Skeletal muscle satellite cell (primary cell): ENCODE measurements around the gene KRT6A.

ENCODE experiments used
- H3K27me3 ChIP-seq: 2 replicates; pipeline ENCODE4 v1.7.0; 2013; ENCODE audit warnings: low read length; ENCODE audit not compliant: control insufficient read depth, insufficient read depth
- H3K36me3 ChIP-seq: 2 replicates; pipeline ENCODE4 v1.7.0; 2013; ENCODE audit warnings: mild to moderate bottlenecking, control low read depth, low read length; ENCODE audit not compliant: insufficient read depth
- H3K4me1 ChIP-seq: 2 replicates; pipeline ENCODE4 v1.7.0; 2013; ENCODE audit warnings: low read length; ENCODE audit not compliant: control insufficient read depth, insufficient read depth
- H3K4me2 ChIP-seq: 2 replicates; pipeline ENCODE4 v1.7.0; 2013; ENCODE audit warnings: mild to moderate bottlenecking, low read length
- H3K4me3 ChIP-seq: 2 replicates; pipeline ENCODE4 v1.7.0; 2013; ENCODE audit warnings: low read length
- H3K9ac ChIP-seq: 2 replicates; pipeline ENCODE4 v1.7.0; 2013; ENCODE audit warnings: mild to moderate bottlenecking, low read depth, low read length, moderate library complexity
- H3K9me3 ChIP-seq: replicated peaks from 2 replicates; pipeline ENCODE4 v1.7.0; 2013; ENCODE audit warnings: mild to moderate bottlenecking, control low read depth, low read length

Gene KRT6A

DNA sequence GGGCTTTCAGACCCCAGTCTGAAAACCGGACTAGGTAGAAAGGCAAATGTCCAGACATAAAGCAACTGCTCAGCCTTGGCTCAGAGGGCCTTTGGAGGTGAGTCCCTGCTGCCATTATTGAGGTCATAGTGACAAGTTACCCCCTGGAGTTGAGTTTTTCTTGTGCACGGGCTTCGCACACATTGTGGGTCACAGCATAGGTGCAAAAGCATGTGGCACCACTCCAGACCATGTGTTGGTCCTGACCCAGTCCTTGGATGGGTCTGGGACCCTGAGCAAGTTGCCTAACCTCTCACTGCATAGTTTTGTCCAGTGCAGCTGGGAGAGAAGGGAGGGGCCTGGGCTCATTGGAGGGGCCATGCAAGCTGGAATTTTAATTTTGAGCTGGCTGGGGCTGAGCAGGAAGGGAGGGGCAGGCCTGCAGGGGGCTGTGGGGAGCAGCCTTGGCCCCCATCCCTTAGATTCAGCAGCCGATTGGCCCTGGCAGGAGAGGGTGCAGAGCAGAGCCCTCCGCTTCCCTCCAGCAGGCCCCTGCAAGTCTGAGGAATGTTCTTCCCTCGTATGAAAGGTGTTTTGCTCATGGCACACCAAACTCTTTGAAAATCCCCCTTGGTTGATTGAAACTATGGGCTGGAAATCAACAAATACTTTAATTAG lies 31.3 kb upstream of the KRT6A start:
- peaks cover 19% of the 10 kb centered on the region for H3K4me1 ChIP-seq
- no peaks in the 10 kb centered on the region for H3K36me3 ChIP-seq
- no peak overlapping the region for H3K4me2 ChIP-seq
- peaks cover 80% of the 10 kb centered on the region for H3K27me3 ChIP-seq
- H3K4me3 ChIP-seq: no peak overlapping the region
- H3K9me3 ChIP-seq: no peaks in the 10 kb centered on the region
- no peak overlapping the region for H3K9ac ChIP-seq

DNA sequence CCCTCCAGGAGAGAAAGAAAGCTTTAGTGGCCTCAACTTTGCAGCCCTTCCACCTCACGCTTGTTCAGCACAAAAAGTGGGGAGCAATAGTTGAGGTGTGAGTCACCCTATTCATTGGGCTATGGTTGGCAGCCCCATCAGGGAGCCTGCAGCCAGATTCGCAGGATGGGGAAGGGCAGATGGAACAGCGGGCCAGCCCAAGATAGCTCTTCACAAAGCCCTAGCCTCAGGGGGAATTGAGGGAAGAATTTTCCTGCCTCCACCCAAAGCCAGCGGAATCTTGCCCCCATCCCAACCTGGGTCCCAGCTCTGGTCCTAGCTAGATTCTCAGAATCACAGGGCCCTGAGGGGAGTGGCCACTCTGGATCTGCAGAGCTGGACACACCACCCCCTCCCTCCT lies 30.8 kb upstream of the KRT6A start:
- Histone ChIP-seq H3K4me1 (peaks cover 19% of the 10 kb centered on the region), H3K9me3 (no peaks in the 10 kb centered on the region), H3K36me3 (no peaks in the 10 kb centered on the region), H3K9ac (no peak overlapping the region), H3K4me3 (no peak overlapping the region), H3K4me2 (no peak overlapping the region), H3K27me3 (peaks cover 80% of the 10 kb centered on the region)

GRCh38 chr12:52522346-52523011 lies 29.4 kb upstream of the KRT6A start:
- peaks cover 87% of the 10 kb centered on the region for H3K27me3 ChIP-seq
- no peak overlapping the region for H3K4me3 ChIP-seq
- H3K4me2 ChIP-seq: peak overlapping the region; percentile 54
- peaks cover 19% of the 10 kb centered on the region for H3K4me1 ChIP-seq
- H3K9ac ChIP-seq: no peak overlapping the region
- H3K9me3 ChIP-seq: no peaks in the 10 kb centered on the region
- no peaks in the 10 kb centered on the region for H3K36me3 ChIP-seq

GRCh38 chr12:52521568-52522266 lies 28.7 kb upstream of the KRT6A start:
- H3K9me3 ChIP-seq: no peaks in the 10 kb centered on the region
- H3K4me3 ChIP-seq: no peak overlapping the region
- peaks cover 19% of the 10 kb centered on the region for H3K4me1 ChIP-seq
- peaks cover 87% of the 10 kb centered on the region for H3K27me3 ChIP-seq
- no peaks in the 10 kb centered on the region for H3K36me3 ChIP-seq
- no peak overlapping the region for H3K9ac ChIP-seq
- H3K4me2 ChIP-seq: peak overlapping the region; percentile 54

GRCh38 chr12:52521175-52521567 lies 28.1 kb upstream of the KRT6A start:
- Histone ChIP-seq H3K9me3 (no peaks in the 10 kb centered on the region), H3K4me3 (no peak overlapping the region), H3K4me1 (peaks cover 19% of the 10 kb centered on the region), H3K9ac (no peak overlapping the region), H3K27me3 (peaks cover 88% of the 10 kb centered on the region), H3K4me2 (no peak overlapping the region), H3K36me3 (no peaks in the 10 kb centered on the region)

GRCh38 chr12:52519826-52520662 lies 27.0 kb upstream of the KRT6A start, which contains the start of gene KRT5:
Gene KRT5, minus strand, starts transcription at chr12:52520394. Its CDS starts 98 bp downstream, at chr12:52520296.
- H3K9ac ChIP-seq: no peak within 1 kb of the TSS
- H3K4me3 ChIP-seq: no peak within 1 kb of the TSS

GRCh38 chr12:52519387-52519703 lies 26.3 kb upstream of the KRT6A start:
- no peak overlapping the region for H3K4me2 ChIP-seq
- H3K4me1 ChIP-seq: peaks cover 19% of the 10 kb centered on the region
- H3K9me3 ChIP-seq: no peaks in the 10 kb centered on the region
- peaks cover 83% of the 10 kb centered on the region for H3K27me3 ChIP-seq
- no peaks in the 10 kb centered on the region for H3K36me3 ChIP-seq
- no peak overlapping the region for H3K4me3 ChIP-seq
- no peak overlapping the region for H3K9ac ChIP-seq

More at GRCh38 chr12:52519826-52520662, 27.0 kb upstream of the KRT6A start, which contains the start of gene KRT5:
- Histone ChIP-seq H3K27me3 (peaks cover 86% of the 10 kb centered on the region), H3K36me3 (no peaks in the 10 kb centered on the region), H3K4me1 (peaks cover 19% of the 10 kb centered on the region), H3K9me3 (no peaks in the 10 kb centered on the region), H3K4me2 (no peak within 1 kb of the TSS)

- H3K4me1 ChIP-seq: peaks cover 19% of the 10 kb centered on the region
- H3K9me3 ChIP-seq: no peaks in the 10 kb centered on the region
- no peak overlapping the region for H3K9ac ChIP-seq
- no peaks in the 10 kb centered on the region for H3K36me3 ChIP-seq
- H3K4me2 ChIP-seq: no peak overlapping the region
- peaks cover 77% of the 10 kb centered on the region for H3K27me3 ChIP-seq
- H3K4me3 ChIP-seq: no peak overlapping the region
Measured at GRCh38 chr12:52518574-52519386, 25.7 kb upstream of the KRT6A start.

DNA sequence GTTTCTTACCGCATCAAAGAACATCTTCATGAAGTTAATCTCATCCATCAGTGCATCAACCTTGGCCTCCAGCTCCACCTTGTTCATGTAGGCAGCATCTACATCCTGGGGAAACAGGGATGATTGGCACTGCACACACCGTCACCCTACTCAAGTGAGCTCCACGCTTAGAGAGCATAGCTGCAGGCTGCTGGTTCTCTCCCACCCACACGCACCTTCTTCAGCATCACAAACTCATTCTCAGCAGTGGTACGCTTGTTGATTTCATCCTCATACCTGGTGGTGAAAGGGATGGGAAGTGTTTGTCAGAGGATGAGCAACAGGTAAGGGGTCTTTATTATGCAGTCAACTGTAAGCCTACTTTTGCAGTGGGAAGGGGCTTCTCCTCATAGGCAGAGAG lies 24.8 kb upstream of the KRT6A start:
- Histone ChIP-seq H3K9me3 (no peaks in the 10 kb centered on the region), H3K4me2 (no peak overlapping the region), H3K4me3 (no peak overlapping the region), H3K4me1 (peaks cover 17% of the 10 kb centered on the region), H3K9ac (no peak overlapping the region), H3K36me3 (no peaks in the 10 kb centered on the region), H3K27me3 (peaks cover 69% of the 10 kb centered on the region)

- Histone ChIP-seq H3K27me3 (peaks cover 62% of the 10 kb centered on the region), H3K9ac (no peak overlapping the region), H3K9me3 (no peaks in the 10 kb centered on the region), H3K4me1 (peaks cover 11% of the 10 kb centered on the region), H3K4me2 (no peak overlapping the region), H3K36me3 (no peaks in the 10 kb centered on the region), H3K4me3 (no peak overlapping the region)
Measured at GRCh38 chr12:52517005-52517835, 24.2 kb upstream of the KRT6A start.
